Colonic mucosa (tissue), 4 donors: ENCODE data around the gene ADGRD1. TPM values are rescaled to one million over a fixed set of nuclear protein-coding genes. Genes with fewer than 3 reads are reported as not detected.

Source experiments
- DNase-seq: peaks from one replicate; pipeline ENCODE4 v3.0.0-alpha.2; 2020
- H3K27ac ChIP-seq: fragments of 200-600 bp; one replicate; pipeline ENCODE4 v1.8.0; 2021
- H3K27me3 ChIP-seq: fragments of 200-600 bp; one replicate; pipeline ENCODE4 v1.8.0; 2021
- H3K36me3 ChIP-seq: fragments of 200-600 bp; one replicate; pipeline ENCODE4 v1.8.0; 2021
- H3K4me1 ChIP-seq: fragments of 200-600 bp; one replicate; pipeline ENCODE4 v1.8.0; 2021; ENCODE audit warnings: mild to moderate bottlenecking
- H3K4me3 ChIP-seq: fragments of 200-600 bp; one replicate; pipeline ENCODE4 v1.8.0; 2021
- H3K9ac ChIP-seq, 2 donors: one replicate each; pipeline ENCODE4 v1.7.0; 2013; ENCODE audit warnings: control low read depth in 2 of 2, low read depth in 2 of 2, low read length in 2 of 2
- H3K9me3 ChIP-seq: fragments of 200-600 bp; one replicate; pipeline ENCODE4 v1.8.0; 2021
- intact Hi-C: fragments of 100-400 bp; cut with DNase I; formaldehyde crosslinking; loops from one replicate; pipeline ENCODE4 v1.14.1; 2022
- total RNA-seq, 2 donors: library from RNA; stranded (reverse); fragmentation: NEBNext Ultra II Directional in 1 of 2; extraction: Animal tissue kit (Norgen Biotek cat#: 25700) in 1 of 2; gene quantifications; one replicate each; pipeline ENCODE4 v1.2.1, GENCODE V29; 2021
- TF ChIP-seq, protein P1 (sequence below): fragments of 200-600 bp; IDR thresholded peaks from one replicate; pipeline ENCODE4 v1.8.0; 2022; ENCODE audit warnings: antibody characterized with exemption, mild to moderate bottlenecking
- donor health status: healthy.
- donor health status: DM: no; HTN: no; CAD: no.
- donor health status: DM: no; HTN: no; CAD: no.

The ADGRD1 gene
- total RNA-seq, 2 donors from 2014 or later = 3.5 to 3.6 TPM

DNA sequence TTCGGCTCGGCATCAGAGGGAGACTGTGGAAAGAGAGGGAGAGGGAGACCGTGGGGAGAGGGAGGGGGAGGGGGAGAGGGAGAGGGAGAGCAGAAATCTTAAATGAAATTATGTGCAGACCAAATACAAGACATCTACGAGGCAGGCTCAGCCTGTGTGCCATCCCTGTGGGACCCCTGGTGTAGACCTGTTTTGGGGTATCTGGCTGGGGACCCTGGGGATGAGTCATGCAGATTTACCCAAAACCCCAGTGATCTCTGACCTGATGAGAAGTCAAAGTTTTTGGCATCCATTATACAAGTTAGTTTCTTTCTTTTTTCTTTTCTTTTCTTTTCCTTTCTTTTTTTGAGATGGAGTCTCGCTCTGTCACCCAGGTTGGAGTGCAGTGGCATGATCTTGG, 44.4 kb downstream of the ADGRD1 start:
- H3K9me3 ChIP-seq = no peaks in the 10 kb centered on the region
- TF ChIP-seq, protein P1, sequence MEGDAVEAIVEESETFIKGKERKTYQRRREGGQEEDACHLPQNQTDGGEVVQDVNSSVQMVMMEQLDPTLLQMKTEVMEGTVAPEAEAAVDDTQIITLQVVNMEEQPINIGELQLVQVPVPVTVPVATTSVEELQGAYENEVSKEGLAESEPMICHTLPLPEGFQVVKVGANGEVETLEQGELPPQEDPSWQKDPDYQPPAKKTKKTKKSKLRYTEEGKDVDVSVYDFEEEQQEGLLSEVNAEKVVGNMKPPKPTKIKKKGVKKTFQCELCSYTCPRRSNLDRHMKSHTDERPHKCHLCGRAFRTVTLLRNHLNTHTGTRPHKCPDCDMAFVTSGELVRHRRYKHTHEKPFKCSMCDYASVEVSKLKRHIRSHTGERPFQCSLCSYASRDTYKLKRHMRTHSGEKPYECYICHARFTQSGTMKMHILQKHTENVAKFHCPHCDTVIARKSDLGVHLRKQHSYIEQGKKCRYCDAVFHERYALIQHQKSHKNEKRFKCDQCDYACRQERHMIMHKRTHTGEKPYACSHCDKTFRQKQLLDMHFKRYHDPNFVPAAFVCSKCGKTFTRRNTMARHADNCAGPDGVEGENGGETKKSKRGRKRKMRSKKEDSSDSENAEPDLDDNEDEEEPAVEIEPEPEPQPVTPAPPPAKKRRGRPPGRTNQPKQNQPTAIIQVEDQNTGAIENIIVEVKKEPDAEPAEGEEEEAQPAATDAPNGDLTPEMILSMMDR = no peak
- no peak overlapping the region for H3K9ac ChIP-seq
- H3K4me3 ChIP-seq = no peak overlapping the region
- H3K27me3 ChIP-seq = no peaks in the 10 kb centered on the region
- H3K4me1 ChIP-seq = no peaks in the 10 kb centered on the region
- H3K27ac ChIP-seq = no peak overlapping the region
- intact Hi-C loops = no loop called here
- H3K36me3 ChIP-seq = no peaks in the 10 kb centered on the region
- no peak for DNase-seq

DNA sequence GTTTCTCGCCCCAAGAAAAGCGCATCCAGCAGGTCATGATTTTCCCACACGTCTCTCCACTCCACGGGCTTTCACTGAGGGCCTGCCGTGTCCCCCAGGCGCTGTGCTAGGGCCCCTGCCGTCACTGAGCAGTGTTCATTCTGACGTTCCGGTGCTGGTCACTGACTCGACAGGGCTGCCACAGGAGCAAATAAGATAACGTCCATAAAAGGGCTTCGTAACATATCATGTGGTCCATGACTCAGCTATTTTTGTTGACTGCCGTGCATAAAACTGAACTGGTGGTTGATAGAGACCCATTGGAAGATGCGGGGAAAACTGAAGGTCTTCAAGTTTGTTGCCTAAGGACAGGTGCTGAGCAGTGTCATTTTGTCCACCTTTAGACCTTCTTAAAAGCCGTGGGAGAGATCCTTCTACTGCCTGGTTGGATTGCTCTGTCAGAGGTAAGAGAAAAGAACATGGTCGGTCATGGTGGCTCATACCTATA, 46.3 kb downstream of the ADGRD1 start:
- intact Hi-C loops = no loop called here
- Histone ChIP-seq H3K27ac (no peak overlapping the region), H3K4me3 (no peak overlapping the region), H3K9ac (no peak overlapping the region), H3K36me3 (no peaks in the 10 kb centered on the region), H3K4me1 (no peaks in the 10 kb centered on the region), H3K27me3 (no peaks in the 10 kb centered on the region), H3K9me3 (no peaks in the 10 kb centered on the region)
- no peak for DNase-seq
- TF ChIP-seq, protein P1 = no peak

DNA sequence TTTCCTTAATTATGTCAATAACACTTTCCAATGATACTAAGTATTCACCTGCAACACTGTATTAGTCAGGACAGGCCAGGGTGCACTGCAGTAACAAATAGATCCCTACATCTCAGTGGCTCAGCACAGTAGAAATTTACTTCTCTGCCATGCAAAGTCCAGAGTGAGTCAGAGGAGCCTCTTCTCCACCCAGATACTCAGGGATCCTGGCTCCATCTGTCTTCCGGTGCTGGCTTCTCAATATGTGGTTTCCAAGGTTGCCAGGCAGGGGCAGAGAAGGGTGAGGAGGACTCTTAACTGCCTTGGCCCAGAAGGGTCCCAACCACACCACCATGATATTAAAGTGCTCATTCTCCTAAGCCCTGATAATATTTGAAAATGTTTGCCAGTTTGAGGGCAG, 47.8 kb downstream of the ADGRD1 start:
- Histone ChIP-seq H3K9me3 (no peaks in the 10 kb centered on the region), H3K4me3 (no peak overlapping the region), H3K9ac (no peak overlapping the region), H3K4me1 (no peaks in the 10 kb centered on the region), H3K36me3 (no peaks in the 10 kb centered on the region), H3K27me3 (no peaks in the 10 kb centered on the region), H3K27ac (no peak overlapping the region)
- intact Hi-C loops = no loop called here
- TF ChIP-seq, protein P1 = no peak
- no peak for DNase-seq

DNA sequence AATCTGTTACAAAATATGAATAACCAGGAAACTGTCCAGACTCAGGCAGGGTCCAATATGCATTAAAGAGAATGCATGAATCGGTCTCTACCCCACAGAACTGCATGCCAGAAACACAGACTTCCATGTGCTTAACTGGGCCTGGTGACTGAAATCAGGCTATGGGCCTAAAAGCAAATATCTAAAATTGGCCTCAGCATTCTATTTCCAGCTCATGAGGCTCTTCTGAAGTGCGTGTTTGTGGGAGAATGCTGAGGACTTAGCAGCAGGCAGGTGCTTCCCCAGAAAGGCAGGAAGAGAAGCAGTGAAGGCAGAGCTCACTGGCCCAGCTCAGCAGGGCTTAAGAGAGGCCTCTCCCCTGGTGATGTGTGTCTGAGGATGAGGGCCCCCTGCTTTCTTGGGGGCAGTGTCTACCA, 48.5 kb downstream of the ADGRD1 start:
- H3K4me1 ChIP-seq = no peaks in the 10 kb centered on the region
- H3K9ac ChIP-seq = no peak overlapping the region
- intact Hi-C loops = no loop called here
- H3K27me3 ChIP-seq = no peaks in the 10 kb centered on the region
- no peak for DNase-seq
- H3K4me3 ChIP-seq = no peak overlapping the region
- H3K27ac ChIP-seq = no peak overlapping the region
- H3K9me3 ChIP-seq = no peaks in the 10 kb centered on the region
- H3K36me3 ChIP-seq = no peaks in the 10 kb centered on the region
- TF ChIP-seq, protein P1 = no peak

DNA sequence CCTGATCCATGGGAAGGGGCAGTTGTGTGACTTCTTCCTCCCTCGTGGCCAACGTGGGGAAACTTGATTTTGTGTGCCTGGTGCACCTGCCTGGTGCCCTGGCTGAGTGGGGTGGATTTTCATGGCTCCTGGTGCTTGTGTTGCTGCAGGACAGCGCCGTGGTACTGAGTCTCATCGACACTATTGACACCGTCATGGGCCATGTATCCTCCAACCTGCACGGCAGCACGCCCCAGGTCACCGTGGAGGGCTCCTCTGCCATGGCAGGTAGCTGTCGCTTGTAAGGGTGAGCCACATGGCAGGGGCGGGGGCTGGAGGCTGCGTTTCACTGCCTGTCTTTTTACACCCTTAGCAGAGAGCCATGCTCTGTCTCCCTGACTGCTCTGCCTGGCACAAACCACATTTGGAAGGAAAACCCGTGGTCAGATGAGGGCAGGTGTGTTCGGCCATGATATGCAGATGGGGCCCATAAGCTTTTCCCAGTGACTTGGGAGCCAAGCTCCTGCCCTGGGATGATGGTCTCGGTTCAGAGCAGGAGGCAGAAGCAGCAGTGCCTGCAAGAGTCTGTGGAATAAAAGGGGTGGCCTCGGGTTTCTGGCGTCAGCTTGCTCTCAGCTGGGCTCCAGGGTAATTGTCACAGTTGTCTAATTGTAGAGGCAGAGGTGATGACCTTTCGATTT, 49.5 kb downstream of the ADGRD1 start:
- Histone ChIP-seq H3K36me3 (no peaks in the 10 kb centered on the region), H3K9me3 (no peaks in the 10 kb centered on the region), H3K27ac (no peak overlapping the region), H3K27me3 (no peaks in the 10 kb centered on the region), H3K4me1 (no peaks in the 10 kb centered on the region), H3K4me3 (no peak overlapping the region), H3K9ac (no peak overlapping the region)
- intact Hi-C loops = no loop called here
- DNase-seq = no peak
- TF ChIP-seq, protein P1 = no peak
